Measurements from ENCODE around the gene TLR1.
"Not testable (repeated sequence)": the region's sequence is repeated elsewhere in the genome, so short reads cannot be mapped to it uniquely, and the experiment has no call there.

TLR1 gene

DNA sequence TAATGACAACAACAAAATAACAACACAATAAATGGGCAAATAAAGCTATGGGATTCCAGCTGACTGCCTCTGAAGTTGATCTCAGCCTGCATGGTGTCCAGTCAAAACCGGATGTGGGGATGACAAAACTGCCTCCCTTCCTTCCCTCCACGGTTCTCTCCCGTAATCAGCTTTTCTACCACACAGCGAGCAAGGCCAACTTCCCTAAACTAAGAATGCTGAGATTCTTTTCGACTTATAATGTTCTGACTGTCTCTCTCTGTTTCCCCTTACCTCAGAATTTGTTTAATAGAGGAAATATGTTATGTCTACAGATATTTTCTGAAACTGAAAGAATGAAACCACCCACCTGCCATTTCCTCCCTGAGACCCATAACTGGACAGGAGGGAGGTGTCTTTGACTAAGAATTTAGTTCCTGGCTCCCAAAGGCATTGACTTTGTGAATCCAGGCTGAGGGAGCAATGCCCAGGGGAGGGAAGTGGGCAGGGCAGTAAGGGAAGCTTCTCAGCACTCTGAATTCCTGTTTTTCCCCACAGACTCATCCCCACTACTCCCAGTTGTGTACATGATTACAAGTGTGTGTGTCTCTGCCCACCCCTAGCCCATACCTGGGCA lies 1.0 kb upstream of the TLR1 start:
- no peak for DNase-seq (ENCODE audit: low read depth)

DNA sequence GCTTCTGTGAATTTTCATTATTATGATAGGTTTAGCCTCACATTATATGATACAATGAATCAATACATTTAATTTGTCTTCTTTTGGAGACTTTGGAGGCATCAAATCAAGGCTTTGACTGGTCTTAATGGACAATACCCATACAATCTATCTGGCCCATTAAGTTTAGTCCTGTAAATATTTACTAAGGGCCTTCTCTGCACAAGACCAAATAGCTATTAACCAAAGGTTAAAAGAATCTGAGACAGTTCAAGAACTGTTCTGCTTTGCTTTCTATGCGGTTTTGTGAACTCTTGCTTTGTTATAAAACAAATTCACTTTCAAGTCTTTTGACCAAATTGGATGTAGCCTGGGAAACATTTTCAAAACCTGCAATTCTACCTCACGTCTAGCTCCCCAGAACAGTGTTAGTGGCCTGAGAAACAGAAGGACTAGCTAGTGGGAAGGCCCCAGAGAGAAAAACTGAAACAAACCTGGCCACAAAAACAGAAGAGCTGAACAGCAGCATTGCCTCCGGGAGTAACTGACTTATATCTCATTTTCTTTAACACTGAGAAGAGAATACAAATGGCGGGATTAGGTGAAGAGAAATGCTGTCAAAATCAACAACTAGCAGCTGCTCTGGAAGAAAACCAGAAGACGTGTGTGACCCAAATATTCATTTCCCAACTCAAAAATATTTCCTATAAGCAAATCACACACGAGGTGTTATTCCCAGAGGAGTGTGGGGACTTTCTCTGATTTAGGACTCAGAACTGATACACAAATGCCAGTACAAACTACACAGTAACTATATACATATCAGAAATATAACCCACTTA lies 548 bp downstream of the TLR1 start:
- DNase-seq (ENCODE audit: low read depth), result no peak

DNA sequence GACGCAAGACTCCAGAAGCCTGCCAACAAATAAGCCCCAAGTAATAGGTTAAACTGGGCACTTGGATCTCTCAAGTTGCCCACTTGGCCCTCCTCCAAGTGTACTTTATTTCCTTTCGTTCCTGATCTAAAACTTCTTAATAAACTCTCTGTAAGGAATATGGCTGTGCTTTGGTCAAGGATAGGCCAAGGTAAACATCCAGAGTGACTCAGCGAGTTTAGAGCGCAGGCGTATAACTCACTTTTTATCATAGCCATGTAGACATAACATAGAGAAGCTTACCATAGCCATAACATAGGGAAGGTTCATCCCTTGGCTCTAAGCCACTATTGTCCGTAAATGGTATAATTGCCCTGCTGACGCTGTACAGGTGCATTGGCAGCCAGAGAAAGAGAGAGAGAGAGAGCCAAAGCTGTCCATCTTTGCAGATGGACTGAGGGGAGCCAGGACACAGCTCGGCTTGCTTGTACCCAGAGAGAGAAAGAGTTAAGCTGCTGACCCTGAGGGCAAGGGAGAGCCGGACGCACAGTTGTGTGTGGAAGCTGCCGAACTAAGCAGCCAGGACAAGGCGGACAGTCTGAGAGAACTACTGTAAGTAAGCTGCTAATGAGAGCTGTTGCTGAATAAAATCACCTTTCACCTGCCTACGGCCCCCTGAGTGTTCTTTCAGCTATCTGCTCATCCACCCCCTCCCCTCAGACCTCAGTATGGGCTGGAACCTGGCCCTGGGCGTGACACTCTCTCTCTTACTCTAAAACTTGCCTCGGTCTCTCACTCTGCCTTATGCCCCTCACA lies 1.8 kb downstream of the TLR1 start:
- DNase-seq (ENCODE audit: low read depth), result no peak

- DNase-seq (ENCODE audit: low read depth), result no peak
Observed at GRCh38 chr4:38800961-38801450, 3.6 kb downstream of the TLR1 start.

GRCh38 chr4:38800366-38800765 lies 4.2 kb downstream of the TLR1 start:
- no peak for DNase-seq (ENCODE audit: low read depth)

GRCh38 chr4:38795087-38795486 lies 9.5 kb downstream of the TLR1 start:
- DNase-seq (ENCODE audit: low read depth), result no peak

- no peak for DNase-seq (ENCODE audit: low read depth)
Observed at GRCh38 chr4:38794051-38794450, 10.5 kb downstream of the TLR1 start.

DNA sequence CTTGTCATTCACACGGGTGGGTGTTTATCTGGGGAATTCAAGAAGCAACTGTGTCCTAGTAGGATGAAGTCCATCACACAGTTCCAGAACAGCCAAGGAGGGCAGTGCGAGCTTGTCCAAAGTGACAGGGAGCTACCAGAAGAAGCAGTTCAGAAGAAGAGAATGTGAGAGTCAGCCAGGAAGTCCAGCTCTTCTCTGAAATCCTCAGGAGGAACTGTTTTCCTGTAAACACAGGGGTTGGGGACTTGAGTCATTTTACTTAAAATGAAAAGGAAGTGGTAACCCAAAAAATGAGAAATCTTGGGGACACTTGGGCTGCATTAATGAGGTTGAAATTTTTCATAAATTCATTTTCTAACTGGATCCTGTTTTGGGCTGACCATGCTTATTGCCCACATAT lies 13.6 kb downstream of the TLR1 start:
- no peak for DNase-seq (ENCODE audit: low read depth)

DNA sequence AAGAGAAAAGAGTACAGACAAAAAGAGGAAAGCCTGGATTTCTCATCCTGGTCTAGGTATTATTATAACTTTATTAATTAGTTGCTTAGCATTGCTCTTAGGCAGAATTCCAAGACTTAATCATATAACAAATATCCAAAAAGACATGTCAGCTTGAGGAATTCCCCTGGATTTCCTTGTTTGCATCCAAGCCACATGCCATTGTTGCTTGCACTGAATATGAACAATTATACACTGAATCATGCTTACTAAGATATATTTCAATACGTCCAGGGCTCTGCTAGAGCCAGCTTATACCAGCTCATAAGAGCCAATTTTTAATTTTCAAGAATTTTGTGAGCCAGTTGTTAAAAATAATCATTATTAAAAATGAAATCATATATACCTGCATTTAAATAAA lies 16.3 kb downstream of the TLR1 start:
- DNase-seq (ENCODE audit: low read depth), result no peak

DNA sequence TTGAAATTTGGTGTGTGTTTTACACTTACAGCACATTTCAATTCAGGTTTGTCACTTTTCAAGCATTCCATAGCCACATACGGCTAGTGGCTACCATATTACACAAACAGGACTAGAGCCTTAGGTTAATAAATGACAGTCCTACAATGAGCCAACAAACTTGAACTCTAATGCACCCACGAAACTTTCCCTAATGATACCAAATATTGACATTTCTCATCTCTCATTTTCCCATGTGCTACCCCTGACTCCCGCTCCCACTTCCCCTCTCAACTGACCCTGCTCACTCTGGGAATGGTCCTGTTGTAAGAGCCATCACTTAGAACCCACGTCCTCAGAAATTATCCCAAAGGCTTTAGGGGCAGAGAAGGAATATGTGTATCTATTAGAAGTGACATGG lies 16.9 kb downstream of the TLR1 start:
- no peak for DNase-seq (ENCODE audit: low read depth)

- DNase-seq (ENCODE audit: low read depth), result no peak
Observed at GRCh38 chr4:38785901-38786402, 18.6 kb downstream of the TLR1 start.

GRCh38 chr4:38785041-38785790 lies 19.4 kb downstream of the TLR1 start:
- no peak for DNase-seq (ENCODE audit: low read depth)

- no peak for DNase-seq (ENCODE audit: low read depth)
Observed at GRCh38 chr4:38784141-38784540, 20.4 kb downstream of the TLR1 start.

DNA sequence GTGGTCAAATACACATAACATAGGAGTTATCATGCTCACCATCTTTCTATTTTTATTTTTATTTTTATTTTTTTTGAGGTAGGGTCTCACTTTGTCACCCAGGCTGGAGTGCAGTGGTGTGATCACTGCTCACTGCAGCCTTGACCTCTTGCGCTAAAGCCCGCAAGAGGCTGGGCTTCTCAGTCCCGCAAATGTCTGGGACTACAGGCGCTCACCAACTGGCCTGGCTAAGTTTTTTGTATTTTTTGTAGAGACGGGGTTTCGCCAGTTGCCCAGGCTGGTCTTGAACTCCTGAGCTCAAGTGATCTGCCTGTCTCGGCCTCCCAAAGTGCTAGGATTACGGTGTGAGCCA lies 21.5 kb downstream of the TLR1 start:
- no peak for DNase-seq (ENCODE audit: low read depth)

- no peak for DNase-seq (ENCODE audit: low read depth)
Observed at GRCh38 chr4:38782452-38783108, 22.0 kb downstream of the TLR1 start, which contains the start of gene TLR10. Gene TLR10 (minus strand): TSS chr4:38782990. CDS start chr4:38775590, 7,400 bp downstream.

- no peak for DNase-seq (ENCODE audit: low read depth)
Observed at GRCh38 chr4:38781854-38782261, 22.7 kb downstream of the TLR1 start.

DNA sequence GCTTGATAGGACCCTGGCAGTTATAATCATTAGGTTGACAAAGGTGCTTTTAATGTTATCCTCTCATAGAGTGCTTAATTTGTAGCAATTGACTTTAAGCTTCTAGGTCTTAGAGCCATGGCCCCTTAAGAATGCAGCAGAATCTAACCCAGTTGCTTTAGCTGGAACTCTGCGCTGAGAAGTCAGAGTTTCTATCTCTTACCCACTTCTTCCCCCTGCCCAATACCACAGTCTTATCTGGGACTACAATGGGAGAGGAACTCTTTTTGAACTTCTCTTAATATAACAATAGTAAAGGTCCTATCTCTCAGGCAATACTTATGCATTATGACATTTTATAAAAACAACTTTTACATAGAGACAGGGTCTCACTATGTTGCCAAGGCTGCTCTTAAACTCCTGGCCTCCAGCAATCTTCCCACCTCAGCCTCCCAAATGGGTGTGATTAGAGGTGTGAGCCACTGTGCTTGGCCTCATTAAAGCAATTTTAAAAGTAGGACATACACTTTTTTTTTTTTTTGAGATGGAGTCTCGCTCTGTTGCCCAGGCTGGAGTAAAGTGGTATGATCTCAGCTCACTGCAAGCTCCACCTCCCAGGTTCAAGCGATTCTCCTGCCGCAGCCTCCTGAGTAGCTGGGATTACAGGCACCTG lies 23.6 kb downstream of the TLR1 start:
- DNase-seq (ENCODE audit: low read depth), result no peak

DNA sequence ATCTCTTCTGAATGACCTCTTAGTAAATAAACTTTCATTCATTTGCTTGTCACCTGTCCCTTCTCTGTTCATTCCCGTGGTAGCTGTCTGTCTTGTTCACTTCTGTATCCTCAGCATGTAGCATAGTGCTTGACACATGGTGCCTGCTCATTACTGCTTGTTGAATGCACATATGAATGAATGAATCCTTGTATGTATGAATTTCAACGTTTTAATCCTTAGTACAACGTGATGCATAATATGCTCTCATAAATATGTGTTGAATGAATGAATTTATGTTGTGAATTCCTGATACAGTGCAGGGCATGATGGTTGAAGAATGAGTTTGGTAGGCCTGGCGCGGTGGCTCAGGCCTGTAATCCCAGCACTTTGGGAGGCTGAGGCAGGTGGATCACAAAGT lies 24.8 kb downstream of the TLR1 start:
- no peak for DNase-seq (ENCODE audit: low read depth)

DNA sequence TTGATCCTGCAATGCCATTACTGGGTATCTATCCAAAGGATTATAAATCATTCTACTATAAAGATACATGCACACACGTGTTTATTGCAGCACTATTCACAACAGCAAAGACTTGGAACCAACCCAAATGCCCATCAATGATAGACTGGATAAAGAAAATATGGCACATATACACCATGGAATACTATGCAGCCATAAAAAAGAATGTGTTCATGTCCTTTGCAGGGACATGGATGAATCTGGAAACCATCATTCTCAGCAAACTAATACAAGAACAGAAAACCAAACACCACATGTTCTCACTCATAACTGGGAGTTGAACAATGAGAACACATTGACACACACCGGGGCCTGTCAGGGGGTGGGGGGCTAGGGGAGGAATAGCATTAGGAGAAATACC lies 26.7 kb downstream of the TLR1 start:
- not testable (repeated sequence) for DNase-seq (ENCODE audit: low read depth)

- DNase-seq (ENCODE audit: low read depth), result no peak
Observed at GRCh38 chr4:38775326-38775725, 29.3 kb downstream of the TLR1 start.
